Ishikawa (cell line): ENCODE results near the gene ADSL.

Experiments used
- CEBPB ChIP-seq: IDR thresholded peaks from 2 replicates; pipeline ENCODE4 v1.6.1; 2012
- CREB1 ChIP-seq: IDR thresholded peaks from 2 replicates; pipeline ENCODE4 v1.6.1; 2012; ENCODE audit warnings: low read depth
- EGR1 ChIP-seq: IDR thresholded peaks from 2 replicates; pipeline ENCODE4 v1.6.1; 2012
- EP300 ChIP-seq: IDR thresholded peaks from 2 replicates; pipeline ENCODE4 v1.6.1; 2012; ENCODE audit warnings: borderline replicate concordance
- FOXM1 ChIP-seq: IDR thresholded peaks from 2 replicates; pipeline ENCODE4 v1.6.1; 2012; ENCODE audit warnings: low read depth, borderline replicate concordance
- NFIC ChIP-seq: IDR thresholded peaks from 2 replicates; pipeline ENCODE4 v1.6.1; 2012
- RAD21 ChIP-seq: IDR thresholded peaks from 2 replicates; pipeline ENCODE4 v1.6.1; 2012; ENCODE audit warnings: low read depth
- TAF1 ChIP-seq: IDR thresholded peaks from 2 replicates; pipeline ENCODE4 v1.6.1; 2012; ENCODE audit warnings: low read depth, mild to moderate bottlenecking
- TCF12 ChIP-seq: IDR thresholded peaks from 2 replicates; pipeline ENCODE4 v1.6.1; 2012; ENCODE audit warnings: low read depth
- TEAD4 ChIP-seq: IDR thresholded peaks from 2 replicates; pipeline ENCODE4 v1.6.1; 2012
- YY1 ChIP-seq: IDR thresholded peaks from 2 replicates; pipeline ENCODE4 v1.6.1; 2012; ENCODE audit warnings: low read depth
- ZBTB7A ChIP-seq: IDR thresholded peaks from 2 replicates; pipeline ENCODE4 v1.6.1; 2012; ENCODE audit warnings: low read depth
- TF ChIP-seq, protein P1 (sequence below): IDR thresholded peaks from 2 replicates; pipeline ENCODE4 v1.6.1; 2012
- TF ChIP-seq, protein P2 (sequence below): IDR thresholded peaks from 2 replicates; pipeline ENCODE4 v1.6.1; 2012
- TF ChIP-seq, protein P3 (sequence below): IDR thresholded peaks from 2 replicates; pipeline ENCODE4 v1.6.1; 2012; ENCODE audit warnings: low read depth, mild to moderate bottlenecking

The ADSL gene

DNA sequence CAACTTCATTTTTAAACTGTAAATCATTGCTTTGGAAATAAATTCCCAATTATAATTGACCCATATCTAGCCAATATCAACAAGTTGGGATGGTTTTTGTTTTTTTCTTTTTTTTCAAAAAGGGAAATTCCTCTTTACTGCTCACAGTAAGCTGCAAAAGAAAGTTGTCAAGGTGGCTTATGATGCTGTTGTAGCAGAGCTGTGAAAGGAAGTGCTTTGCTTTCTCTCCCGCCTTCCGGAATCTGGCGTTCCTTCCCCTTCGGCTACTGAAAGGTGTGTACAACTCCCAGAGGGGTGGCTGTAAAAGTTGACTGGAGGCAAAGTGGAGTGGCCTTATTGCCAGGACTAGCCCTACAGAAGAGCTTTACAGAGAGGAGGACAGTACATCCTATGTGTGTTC lies 16.2 kb upstream of the ADSL start:
- TF ChIP-seq YY1 (no peak), EGR1 (no peak), TCF12 (no peak), TAF1 (no peak), RAD21 (no peak), ZBTB7A (no peak), CEBPB (no peak), FOXM1 (no peak), TEAD4 (no peak), NFIC (no peak), CREB1 (no peak), EP300 (no peak)
- TF ChIP-seq, protein P1, sequence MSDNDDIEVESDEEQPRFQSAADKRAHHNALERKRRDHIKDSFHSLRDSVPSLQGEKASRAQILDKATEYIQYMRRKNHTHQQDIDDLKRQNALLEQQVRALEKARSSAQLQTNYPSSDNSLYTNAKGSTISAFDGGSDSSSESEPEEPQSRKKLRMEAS, result no peak
- TF ChIP-seq, protein P2, sequence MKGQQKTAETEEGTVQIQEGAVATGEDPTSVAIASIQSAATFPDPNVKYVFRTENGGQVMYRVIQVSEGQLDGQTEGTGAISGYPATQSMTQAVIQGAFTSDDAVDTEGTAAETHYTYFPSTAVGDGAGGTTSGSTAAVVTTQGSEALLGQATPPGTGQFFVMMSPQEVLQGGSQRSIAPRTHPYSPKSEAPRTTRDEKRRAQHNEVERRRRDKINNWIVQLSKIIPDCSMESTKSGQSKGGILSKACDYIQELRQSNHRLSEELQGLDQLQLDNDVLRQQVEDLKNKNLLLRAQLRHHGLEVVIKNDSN, result no peak

DNA sequence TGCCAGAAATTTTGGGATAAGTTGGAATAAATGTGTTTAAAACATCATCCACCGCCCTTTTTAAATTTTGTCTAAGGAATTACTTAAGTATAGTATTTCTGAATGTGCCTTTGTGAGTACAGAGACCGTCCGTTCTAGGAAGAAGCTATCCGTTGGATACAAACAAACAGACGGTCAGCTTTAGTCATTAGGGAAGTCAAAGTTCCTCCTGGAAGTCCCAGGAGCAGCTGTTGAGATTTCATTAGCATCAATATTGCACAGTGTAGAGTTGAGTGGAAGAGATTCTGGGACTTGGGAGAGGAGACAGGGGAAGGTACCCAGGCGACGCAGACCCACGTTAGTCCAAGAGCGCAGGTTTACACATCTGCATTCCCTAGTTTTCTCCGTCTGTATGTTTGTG lies 15.7 kb upstream of the ADSL start:
- TF ChIP-seq, protein P3, sequence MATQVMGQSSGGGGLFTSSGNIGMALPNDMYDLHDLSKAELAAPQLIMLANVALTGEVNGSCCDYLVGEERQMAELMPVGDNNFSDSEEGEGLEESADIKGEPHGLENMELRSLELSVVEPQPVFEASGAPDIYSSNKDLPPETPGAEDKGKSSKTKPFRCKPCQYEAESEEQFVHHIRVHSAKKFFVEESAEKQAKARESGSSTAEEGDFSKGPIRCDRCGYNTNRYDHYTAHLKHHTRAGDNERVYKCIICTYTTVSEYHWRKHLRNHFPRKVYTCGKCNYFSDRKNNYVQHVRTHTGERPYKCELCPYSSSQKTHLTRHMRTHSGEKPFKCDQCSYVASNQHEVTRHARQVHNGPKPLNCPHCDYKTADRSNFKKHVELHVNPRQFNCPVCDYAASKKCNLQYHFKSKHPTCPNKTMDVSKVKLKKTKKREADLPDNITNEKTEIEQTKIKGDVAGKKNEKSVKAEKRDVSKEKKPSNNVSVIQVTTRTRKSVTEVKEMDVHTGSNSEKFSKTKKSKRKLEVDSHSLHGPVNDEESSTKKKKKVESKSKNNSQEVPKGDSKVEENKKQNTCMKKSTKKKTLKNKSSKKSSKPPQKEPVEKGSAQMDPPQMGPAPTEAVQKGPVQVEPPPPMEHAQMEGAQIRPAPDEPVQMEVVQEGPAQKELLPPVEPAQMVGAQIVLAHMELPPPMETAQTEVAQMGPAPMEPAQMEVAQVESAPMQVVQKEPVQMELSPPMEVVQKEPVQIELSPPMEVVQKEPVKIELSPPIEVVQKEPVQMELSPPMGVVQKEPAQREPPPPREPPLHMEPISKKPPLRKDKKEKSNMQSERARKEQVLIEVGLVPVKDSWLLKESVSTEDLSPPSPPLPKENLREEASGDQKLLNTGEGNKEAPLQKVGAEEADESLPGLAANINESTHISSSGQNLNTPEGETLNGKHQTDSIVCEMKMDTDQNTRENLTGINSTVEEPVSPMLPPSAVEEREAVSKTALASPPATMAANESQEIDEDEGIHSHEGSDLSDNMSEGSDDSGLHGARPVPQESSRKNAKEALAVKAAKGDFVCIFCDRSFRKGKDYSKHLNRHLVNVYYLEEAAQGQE, result no peak
- no peak for TF ChIP-seq TAF1
- no peak for TF ChIP-seq ZBTB7A

DNA sequence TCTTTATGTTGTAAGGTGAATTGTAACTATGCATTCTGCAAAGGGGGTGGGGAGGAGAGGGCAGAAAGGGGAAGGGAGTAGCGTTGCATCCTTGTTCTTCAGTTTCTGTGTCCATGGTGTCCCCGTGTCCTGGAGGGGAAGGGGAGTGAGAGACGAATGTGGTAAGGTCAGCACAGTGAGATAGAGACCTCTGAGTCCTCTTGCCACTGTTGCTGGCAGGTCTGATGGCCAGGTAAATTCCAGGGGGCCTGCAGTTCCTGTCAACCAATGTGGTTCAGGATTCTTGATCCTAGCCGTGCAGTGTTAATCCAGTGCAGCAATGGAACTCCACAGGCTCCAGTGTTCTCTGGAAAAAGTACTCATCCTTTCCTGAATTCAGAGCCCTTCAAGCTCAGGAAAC lies 14.6 kb upstream of the ADSL start:
- TF ChIP-seq FOXM1 (no peak), RAD21 (no peak), EP300 (no peak), EGR1 (no peak), TAF1 (no peak), NFIC (no peak), ZBTB7A (no peak), TEAD4 (no peak), TCF12 (no peak), CEBPB (no peak), CREB1 (no peak), YY1 (no peak)
- TF ChIP-seq, protein P3, result no peak
- TF ChIP-seq, protein P1, result no peak
- TF ChIP-seq, protein P2, result no peak

DNA sequence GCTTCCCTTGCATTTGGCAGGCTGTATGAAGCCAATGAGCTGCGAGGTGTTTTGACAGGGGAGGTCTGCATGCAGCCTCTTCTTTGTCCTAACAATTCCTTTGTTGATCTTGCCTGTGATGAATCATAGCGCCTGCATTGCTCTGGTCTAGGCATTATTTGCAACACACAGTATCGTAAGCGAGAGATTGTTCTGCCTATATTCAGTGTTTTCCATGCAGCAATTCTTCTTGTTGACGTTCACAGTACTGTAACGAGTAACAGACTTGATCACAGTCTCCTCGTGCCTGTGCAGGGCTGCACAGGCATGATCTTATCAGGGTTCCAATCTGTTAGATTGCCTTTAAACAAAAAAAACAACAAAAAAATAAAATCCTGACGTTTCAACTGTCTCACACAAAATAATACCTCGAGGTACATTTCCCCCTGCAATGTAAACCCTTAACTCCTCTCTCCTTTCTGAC lies 13.9 kb upstream of the ADSL start:
- no peak for TF ChIP-seq EGR1
- TF ChIP-seq, protein P1, result no peak
- TF ChIP-seq CREB1, result no peak
- no peak for TF ChIP-seq ZBTB7A
- TF ChIP-seq, protein P2, result no peak
- TF ChIP-seq NFIC, result no peak
- TF ChIP-seq TEAD4, result no peak
- TF ChIP-seq TCF12, result no peak
- no peak for TF ChIP-seq CEBPB
- no peak for TF ChIP-seq YY1

DNA sequence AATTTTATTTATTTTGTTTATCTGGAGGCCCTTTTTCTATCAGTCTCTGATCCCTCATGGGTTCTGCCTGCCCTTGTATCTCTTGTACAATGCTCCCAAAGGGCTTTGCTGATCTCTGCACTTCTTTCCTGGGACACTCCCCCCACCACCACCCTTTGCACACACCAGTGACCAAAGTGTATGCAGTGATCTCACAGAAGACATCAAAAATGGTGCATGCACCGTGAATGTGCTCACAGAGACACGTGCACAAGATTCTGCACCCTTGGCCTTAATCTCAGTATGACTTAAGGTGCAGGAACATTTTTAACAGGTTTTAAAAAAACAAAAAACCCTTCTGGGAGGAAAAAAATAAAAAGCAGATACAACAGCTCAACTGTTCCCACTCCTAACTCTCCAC lies 12.2 kb upstream of the ADSL start:
- no peak for TF ChIP-seq TCF12
- no peak for TF ChIP-seq YY1
- TF ChIP-seq EGR1, result no peak
- TF ChIP-seq NFIC, result no peak
- TF ChIP-seq TEAD4, result no peak
- TF ChIP-seq, protein P2, result no peak
- TF ChIP-seq, protein P1, result no peak
- TF ChIP-seq, protein P3, result no peak
- TF ChIP-seq FOXM1, result no peak
- TF ChIP-seq RAD21, result no peak
- TF ChIP-seq CREB1, result no peak
- TF ChIP-seq ZBTB7A, result no peak
